NCI-H1092 (cell line): Measurements from ENCODE around the gene NDUFA12.

Experiments
- DNase-seq: peaks from one replicate; lab custom pipeline; 2025; lab: John Stamatoyannopoulos, UW

The NDUFA12 gene

DNA sequence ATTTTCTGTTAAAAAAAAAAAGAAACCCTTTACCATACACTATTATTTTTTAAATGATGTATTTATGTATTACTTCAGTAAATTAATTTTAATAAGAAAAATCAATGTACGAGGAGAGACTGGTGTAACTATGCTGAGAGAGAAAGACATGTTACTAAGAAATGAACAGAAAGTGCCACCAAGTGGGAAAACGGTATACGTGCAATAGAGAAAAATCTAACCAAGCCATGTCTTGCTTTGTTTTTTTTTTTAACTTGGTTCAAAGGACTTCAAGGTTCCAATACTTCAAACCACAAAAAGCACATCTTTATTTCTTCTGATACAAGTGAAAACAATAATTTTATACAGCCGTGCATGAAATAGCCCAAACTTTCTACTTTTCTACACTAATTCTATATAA is 22.9 kb downstream of the NDUFA12 start:
- DNase-seq, result no peak

DNA sequence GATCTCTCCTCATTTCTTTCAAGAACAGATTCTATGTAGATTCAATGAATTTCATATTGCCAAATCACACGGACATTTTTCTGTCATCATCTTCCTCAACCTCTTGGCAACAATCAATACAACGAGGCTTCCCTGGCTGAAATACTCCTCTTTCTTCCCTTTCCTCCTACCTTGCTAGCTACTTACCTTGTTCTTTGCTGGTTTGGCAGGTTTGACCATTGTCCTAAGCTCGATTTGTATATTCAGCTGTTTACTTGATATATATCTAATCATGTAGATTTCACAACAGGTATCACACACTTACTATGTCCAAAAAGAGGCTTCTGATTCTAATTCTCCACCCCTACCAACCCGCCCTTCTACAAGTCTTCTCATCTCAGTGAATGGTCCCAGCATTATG is 23.6 kb downstream of the NDUFA12 start:
- DNase-seq, result no peak

DNA sequence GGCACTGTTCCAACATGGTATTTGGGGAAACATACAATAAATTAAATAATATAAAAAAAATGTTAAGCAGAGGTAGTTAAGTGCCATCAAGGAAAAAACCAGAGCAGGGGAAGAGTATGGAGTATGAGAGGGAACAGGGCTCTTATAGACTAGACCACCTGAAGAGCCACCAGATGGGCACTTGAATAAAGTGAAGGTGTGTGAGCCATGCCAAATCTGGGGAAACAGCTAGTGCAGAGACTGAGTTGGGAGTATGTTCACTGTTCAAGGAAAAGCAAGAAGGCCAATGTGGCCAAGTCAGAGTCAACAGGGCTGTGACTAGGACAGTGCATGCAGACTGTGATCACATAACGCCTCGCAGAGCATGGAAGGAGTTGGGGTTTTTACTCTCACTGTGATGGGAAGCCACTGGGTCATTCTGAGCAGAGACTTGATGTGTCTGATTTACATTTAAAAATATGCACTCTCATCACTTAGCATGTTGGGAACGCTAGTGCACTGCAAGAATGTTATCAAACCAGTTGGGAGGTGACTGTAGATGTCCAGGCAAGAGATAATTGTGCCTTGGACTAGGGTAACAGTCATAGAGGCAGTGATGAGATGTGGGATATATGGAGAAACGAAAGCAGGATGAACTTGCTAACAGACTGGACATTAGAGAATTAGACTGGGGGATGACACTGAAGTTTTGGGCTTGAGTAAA is 25.6 kb downstream of the NDUFA12 start:
- DNase-seq, result no peak

DNA sequence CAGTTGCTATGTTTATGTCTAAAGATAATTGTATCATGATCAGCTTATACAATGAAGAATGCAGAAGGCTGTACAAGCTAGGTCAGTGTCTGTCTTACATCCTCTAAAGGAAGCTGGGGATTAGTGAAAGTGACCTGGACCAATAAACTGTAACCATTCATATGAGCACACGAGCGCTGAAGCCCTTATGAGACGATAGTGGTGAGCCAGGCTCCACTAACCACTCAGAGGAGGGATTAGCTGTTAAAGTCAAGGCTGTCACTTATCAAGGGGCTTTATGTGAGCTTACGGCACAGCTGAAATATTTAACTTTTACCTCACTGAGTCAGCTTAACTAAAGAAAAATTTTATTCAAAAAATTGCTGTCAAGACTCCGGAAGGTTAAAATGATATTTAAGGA is 30.3 kb downstream of the NDUFA12 start:
- no peak for DNase-seq

DNA sequence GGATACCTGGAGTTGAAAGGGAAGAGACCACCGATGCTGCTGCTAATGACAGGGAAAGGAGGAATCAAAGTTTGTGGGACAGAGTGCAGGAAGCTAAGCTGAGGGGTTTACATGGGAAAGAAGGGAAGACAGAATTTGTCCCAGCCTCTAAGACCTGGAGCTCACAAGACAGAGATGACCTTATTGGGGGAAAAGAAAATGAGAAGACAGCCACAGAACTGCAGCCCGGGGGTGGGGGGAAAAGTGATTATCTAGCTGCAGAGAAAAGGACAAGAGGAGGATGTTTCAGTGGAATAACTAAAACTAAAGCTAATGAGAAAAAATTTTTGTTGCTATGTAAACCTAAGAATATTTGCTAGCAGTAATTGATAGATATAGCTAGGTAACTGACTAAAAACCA is 30.7 kb downstream of the NDUFA12 start:
- DNase-seq, result no peak

DNA sequence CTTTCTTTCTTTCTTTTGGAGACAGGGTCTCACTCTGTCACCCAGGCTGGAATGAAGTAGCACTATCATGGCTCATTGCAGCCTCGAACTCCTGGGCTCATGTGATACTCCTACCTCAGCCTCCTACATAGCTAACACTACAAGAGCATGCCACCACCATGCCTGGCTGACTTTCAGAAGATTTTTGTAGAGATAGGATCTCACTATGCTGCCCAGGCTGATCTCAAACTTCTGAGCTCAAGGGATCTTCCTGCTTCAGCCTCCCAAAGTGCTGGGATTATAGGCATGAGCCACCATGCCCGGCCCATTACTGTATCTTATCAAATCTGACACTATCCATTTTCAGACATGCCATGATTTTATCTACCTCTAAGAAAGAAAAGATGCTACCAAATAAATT is 31.6 kb downstream of the NDUFA12 start:
- DNase-seq, result no peak

DNA sequence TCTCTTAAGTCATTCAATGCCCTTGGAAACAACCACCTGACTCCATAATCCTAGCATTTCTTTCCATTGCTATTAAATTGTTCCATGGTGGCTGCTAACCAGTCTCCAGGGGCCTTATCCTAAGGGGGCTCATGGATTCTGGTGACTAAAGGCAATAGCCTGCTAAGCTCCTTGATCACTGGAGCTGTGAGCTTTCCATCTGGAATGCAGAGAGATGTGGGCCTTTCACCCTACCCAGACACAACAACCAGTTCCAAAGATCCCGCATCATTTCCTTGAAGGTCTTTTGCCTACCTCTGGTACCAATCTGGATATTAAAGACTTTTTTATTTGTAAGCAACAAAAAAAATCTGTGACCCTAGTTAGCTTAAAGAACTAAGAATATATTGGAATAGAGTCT is 32.9 kb downstream of the NDUFA12 start:
- no peak for DNase-seq

DNA sequence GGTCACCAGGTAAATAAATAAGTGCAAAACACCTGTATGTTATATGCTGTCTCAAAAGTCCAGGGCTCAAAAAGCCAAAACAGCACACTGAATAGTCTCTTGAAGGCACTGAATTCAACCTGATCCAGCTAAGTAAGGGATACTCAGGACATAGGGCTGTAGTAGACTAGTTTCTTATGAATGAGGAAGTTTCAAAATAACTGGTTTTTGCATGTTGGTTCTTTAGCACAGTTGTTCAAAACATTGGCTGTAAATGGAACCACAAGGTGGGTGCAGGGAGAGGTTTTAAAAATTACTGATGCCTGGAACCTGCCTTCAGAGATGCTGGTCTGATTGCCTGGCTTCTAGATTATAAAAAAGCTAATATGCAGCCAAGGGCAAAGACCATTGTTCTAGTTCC is 34.1 kb downstream of the NDUFA12 start:
- no peak for DNase-seq

DNA sequence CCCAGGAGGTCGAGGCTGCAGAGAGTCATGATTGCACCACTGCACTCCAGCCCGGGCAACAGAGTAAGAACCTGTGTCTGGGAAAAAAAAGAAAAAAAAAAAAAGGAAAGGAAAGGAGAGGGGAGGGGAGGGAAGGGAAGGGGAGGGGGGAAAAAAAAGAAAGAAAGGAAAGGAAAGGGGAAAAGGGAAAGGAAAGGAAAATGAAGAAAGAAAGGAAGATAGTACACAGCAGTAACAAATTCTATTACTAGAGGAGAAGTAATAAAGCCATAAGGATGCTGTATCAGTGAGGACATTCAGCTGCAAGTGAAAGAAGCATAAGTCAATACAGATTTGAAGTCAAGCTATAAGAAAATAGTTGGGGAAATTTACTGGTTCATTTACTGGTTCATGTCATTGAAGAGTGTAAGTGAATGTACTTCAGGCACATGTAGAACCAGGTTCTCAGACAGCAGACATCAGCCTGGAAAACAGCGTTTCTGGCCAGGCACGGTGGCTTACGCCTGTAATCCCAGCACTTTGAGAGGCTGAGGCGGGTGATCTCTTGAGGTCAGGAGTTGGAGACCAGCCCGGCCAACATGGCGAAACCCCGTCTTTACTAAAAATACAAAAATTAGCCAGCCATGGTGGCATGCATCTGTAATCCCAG is 37.4 kb downstream of the NDUFA12 start:
- DNase-seq, result no peak

DNA sequence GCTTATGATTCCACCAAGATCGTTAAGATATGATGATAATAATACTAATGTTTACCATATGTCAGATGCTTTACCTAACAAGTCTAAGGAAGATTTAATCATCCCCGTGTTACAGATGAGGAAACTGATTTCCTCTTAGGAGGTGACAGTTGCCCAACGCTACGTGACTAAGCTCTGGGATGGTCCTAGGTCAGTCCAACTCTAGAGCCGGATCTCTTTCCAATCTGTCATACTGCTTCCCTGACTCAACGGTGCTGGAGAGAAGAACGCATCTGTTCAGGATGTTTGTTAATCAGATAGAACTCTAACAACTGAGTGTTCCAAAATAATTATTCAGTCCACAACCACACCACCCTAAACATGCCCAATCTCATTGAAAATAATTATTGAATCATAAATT is 39.8 kb downstream of the NDUFA12 start:
- DNase-seq, result no peak

DNA sequence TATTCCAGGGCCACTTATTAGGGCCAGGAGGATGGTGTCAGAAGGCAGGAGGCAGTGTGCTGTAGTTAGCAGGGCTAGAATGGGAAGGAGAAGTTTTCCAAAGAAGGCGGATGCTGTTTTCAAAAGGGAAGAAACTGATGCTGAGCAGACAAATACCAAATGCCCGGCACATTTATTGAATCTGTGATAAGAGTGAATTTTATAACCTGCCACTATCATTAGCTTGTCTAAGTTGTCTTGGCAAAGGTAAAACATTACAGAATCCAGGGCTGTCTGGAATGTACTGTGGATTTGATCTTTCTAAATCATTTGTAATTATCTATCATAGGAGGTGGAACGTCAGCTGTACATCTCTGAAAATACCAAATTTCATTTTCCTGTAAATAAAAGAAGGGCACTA is 40.8 kb downstream of the NDUFA12 start:
- no peak for DNase-seq

DNA sequence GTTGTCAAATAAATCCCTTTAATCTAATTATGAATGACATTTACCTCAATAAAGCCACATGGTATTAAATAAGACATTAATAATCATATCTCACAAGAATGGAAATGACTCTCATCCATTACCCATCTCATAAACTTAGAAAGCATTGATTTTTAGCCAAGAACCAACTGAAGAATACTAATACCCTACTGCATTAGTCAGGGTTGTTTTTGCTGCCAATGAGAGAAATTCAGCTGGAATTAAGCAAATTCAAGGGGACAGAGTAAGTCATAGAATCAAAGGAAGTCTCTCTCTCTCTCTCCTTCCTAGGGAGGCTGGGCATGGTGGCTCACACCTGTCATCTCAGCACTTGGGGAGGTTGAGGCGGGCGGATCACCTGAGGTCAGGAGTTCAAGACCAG is 41.6 kb downstream of the NDUFA12 start:
- no peak for DNase-seq

DNA sequence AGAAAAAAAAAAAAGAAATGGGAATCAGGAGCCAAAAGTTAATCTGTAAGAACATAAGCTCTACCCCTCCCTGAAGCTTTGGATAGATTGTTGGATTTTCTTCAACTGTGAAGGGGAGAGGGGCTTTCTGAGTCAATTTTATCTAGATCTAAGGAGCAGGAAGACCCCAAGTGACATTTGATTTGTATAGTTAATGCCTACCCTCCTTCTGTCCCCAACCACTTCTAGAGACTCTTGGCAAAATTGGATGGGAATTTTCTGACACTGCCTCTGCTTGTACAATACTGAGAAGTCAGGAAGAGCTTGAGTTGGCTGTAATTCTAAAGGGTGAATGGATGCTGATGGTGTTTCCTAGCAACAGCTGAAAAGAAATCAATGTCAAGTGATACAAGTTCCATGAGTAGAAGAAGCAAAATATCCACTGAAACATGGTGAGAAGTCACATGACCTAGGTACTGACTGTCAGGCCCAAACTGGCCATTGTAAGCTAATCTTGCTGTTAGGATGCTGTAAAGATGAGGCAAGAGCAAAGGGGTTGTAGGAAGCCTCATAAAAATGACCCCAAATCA is 42.2 kb downstream of the NDUFA12 start:
- no peak for DNase-seq

DNA sequence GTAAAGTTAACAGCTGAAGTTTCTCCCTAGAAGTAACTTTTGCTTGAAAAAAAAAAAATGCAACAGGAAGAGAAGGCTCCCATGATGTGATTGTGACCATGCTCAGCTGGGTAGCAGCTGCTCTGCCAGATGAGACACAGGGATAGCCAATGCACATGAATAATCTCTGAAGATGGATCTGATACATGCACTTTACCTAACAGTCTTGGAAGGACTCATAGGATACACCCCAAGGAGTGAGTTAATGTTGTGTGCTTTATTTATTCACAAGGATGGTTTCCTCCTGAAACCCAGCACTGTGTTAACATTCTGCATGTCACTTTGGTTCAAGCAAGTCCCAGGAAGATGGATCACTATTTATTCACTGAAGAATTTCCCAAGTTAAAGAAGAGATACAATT is 46.5 kb downstream of the NDUFA12 start:
- no peak for DNase-seq

DNA sequence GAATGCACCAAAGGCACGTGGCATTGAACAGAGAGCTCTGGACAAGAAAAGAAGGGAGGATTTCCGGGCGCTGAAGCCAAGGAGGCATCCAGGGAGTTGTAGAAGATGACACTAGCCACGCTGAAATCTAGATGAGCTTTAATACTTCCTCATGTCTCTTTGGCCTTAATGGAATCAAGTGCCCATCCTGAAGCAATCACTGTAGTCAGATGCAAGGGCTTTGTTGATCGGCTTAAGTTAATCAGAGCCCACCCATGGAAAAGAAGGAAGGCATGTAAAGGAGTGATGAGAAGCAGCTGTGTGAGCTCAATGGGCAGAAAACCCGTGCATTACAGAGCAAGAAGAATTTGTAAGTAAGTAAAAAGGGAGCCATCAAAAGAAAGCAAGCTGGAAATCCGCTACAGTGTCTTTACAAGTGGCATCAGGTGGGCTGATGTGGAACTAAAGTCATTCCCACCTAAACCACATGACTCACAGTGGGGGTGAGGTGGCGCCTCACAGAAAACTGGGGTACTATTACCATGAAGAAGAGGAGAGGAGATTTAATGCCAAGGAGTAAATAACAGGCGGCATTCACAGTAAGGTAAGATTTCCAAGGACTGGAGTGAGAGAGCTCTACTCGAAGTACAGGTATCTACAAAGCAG is 48.4 kb downstream of the NDUFA12 start:
- no peak for DNase-seq

DNA sequence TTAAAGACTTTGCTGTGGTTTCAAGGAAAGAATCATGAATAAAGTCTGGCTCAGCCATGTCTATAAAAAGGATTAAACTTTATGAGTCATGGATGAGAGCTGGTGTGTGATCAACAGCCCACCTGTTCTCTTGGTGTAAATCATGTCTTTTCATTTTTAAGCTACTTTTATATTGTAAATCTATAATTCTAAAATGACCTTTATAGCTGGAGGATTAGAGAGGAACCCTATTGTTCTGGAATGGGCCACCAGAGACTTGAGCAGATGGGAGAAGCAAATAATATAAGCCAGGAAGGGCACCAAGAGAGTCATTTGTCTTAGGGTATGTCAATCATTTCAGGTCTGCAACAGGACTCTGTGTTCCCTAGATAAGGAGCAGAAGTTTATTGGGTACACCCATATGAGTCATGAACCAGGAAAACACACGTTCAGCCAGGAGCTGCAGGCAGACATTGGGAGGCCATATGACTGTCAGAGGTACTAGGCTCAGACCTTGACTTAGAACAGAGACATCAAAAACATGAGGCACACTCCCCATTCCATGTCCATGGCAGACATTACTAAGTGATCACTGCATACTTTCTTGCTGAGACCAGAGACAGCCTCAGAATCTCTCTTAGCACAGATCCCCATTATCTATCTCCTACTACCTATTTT is 49.3 kb downstream of the NDUFA12 start:
- no peak for DNase-seq

DNA sequence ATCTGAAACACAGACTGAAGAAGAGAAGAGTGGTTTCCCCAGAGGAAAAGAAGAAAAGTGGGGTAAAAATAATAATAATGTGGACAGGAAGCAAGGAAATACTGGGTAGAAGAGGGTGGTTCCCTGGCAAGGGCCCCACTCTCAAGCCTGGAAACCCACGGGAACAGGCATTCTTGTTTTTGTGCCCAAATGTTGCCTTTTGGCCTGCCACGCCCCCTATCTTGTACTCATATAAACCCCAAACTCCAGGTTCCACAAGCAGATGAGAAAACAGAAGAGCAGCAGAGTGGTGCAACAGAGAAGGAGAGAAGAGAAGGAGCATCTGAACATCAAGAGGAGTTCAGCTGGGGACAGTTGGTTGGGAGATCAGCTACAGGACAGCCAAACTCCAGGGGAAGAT is 51.2 kb downstream of the NDUFA12 start:
- no peak for DNase-seq

DNA sequence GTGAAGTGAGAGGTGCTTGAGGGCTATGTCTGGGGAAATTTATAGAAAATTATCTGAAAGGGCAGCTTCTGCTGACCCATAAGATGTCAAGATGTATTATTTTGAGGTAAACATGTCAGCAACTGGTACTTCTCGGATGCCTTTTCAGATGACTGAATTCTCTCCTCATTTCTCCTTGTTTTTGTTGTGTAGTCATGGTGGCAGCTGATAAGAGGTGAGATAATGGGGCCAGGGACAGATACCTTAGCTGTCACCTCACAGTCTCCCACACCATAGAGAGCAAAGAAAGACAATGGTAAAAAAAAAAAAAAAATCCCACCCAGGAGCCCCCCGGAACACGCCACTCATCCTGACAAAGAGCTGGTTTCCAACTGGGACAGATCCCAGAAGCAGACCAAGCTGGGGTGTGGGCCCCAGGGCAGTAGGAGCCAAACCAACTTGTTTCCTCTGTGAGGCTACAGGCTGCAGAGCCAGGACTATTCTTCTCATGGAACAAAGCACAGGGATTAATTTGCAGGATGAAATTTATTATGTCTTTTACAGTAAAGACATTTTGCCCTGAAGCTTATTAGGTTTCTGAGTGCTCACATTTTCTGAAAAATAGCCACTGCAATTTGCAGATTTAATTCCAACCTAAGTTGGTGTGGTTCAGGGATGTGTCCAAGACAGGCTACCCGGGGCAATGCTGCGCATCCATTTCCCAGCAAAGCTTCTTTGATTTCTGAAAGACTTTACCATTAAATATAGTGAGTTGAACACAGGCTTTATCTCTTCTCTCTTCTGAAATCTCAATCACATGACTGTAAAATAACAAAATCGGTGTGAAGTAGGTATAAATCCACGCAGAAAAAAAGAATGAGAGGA is 52.2 kb downstream of the NDUFA12 start:
- no peak for DNase-seq

DNA sequence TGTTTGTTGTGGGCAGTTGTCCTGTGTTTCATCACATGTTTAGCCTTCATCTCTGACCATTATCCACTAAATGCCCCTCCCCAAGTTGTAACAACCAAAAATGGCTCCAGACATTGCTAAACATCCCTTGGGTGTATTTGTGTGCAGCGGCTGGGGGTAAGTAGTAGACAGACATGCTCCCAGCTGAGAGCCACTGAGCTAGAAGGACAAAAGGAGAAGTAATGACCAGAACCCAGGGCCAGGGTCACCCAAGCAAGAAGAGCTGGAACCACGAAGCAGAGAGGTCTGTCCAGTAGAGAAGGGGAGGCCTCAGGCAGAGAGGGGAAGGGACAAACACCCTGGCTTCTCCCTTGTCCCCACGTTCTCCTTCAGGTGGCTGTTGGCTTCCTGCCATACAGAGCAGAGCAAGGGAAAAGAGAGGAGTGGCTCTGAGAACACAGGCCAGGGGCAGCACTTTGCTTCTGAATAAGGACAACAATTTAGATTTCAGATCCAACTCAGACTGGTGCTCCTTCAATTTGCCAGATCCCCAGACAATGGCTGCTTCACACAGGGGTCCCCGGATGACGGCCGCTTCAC is 55.2 kb downstream of the NDUFA12 start:
- DNase-seq, result no peak

DNA sequence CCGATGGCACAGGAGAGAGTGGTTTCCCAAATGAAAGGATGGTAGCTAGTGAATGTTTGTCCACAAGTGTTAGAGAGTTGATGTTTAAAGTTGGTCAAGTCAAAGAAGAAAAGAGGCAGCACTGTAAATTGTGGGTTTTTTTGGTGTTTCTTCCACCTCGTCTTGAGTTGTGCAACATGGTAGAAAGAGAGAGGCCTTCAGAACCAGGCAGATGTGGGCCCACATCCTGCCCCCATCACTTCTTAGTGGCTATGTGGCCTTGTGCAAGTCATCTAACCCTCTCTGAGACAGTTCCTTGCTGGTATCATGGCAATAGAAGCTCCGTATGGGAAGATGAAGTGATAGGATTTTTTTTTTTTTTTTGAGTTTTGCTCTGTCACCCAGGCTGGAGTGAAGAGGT is 60.8 kb downstream of the NDUFA12 start:
- DNase-seq, result no peak

DNA sequence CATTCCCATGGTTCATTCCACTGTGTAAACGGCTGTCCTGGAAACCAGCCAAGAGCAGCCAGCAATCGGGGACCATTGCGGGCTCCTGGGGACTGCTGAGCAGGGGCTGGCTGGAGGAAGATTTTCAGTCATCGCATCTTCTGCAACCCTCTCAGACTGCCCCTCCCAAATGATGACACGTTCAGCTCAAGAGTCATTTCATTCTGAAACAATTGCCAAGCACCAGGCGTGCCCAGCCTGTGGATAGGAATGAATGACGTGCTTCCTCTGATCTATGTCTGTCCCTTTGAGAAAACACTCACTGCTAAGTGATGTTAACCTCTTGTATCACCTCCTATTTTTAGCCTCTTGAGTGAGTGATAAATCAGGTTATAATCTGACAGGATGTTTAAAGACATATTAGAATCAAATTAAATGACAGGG is 62.0 kb downstream of the NDUFA12 start:
- no peak for DNase-seq
